ENCODE results near the gene NR4A3.

Gene NR4A3

GRCh38 chr9:99814359-99814758 lies 7.3 kb upstream of the NR4A3 start:
- no peak for TF ChIP-seq CTCF (conservative IDR thresholded peaks at IDR 0.05)
- H3K27ac ChIP-seq, result no peak overlapping the region

- no peak for TF ChIP-seq CTCF (conservative IDR thresholded peaks at IDR 0.05)
- no peak overlapping the region for H3K27ac ChIP-seq
These were observed 5.3 kb upstream of the NR4A3 start for GRCh38 chr9:99816392-99816791.

GRCh38 chr9:99818500-99818899 lies 3.2 kb upstream of the NR4A3 start:
- no peak for TF ChIP-seq CTCF (conservative IDR thresholded peaks at IDR 0.05)
- H3K27ac ChIP-seq, result peak overlapping the region; percentile 93

- TF ChIP-seq CTCF (conservative IDR thresholded peaks at IDR 0.05), result no peak
- H3K27ac ChIP-seq, result peak overlapping the region; percentile 93
These were observed 2.4 kb upstream of the NR4A3 start for GRCh38 chr9:99819123-99819855.

GRCh38 chr9:99819856-99820684 lies 1.6 kb upstream of the NR4A3 start:
- peak overlapping the region; percentile 93 for H3K27ac ChIP-seq
- TF ChIP-seq CTCF (conservative IDR thresholded peaks at IDR 0.05), result no peak

GRCh38 chr9:99820685-99821395 lies 845 bp upstream of the NR4A3 start:
- peak overlapping the region; percentile 93 for H3K27ac ChIP-seq
- no peak for TF ChIP-seq CTCF (conservative IDR thresholded peaks at IDR 0.05)
